Esophagus mucosa (tissue), 1 donor: ENCODE data around the gene IGF2R. TPM values are rescaled to one million over a fixed set of nuclear protein-coding genes. Genes with fewer than 3 reads are reported as not detected.

Experiments
- ATAC-seq: fragments of 200-7000 bp; cut with Tn5 transposase; one replicate; pipeline ENCODE4 v1.9.1; 2020
- total RNA-seq: library from RNA; stranded (reverse); gene quantifications from one replicate; pipeline ENCODE4 v1.2.4, GENCODE V29; 2023
- donor health status: DM: yes; HTN: yes; CAD: no.

Gene IGF2R
- total RNA-seq, 1 donor from 2014 or later: 53.5 TPM

DNA sequence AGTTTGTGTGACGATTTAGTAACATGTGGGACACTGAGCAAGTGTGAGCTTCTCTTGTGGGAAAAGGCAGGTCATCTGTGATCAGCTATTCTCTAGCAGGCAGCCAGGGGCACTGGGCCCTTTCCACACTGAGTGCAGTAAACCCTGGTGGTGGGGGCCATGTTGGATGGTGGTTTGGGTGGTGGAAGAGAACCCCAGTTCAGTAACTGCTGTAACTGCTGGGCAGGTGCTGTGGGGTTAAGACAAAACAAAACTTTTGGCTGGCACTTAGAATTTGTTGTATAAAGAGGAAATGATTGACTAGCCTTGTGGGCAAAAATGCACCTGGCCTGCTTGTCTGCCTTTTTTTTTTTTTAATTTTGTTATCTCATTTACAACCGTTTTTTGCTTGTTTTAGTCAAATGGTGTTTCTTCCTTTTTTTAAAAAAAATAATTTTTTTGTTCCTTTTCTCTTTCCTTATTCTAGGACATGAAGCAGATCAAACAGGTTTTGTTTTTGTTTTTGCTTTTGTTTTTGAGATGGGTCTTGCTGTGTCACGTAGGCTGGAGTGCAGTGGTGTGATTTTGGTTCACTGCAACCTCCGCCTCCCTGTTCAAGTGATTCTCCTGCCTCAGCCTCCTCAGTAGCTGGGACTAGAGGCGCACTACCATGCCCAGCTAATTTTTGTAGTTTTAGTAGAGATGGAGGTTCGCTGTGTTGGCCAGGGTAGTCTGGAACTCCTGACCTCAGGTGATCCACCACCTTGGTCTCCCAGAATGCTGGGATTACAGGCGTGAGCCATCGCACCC is 59.8 kb downstream of the IGF2R start:
- no peak for ATAC-seq

DNA sequence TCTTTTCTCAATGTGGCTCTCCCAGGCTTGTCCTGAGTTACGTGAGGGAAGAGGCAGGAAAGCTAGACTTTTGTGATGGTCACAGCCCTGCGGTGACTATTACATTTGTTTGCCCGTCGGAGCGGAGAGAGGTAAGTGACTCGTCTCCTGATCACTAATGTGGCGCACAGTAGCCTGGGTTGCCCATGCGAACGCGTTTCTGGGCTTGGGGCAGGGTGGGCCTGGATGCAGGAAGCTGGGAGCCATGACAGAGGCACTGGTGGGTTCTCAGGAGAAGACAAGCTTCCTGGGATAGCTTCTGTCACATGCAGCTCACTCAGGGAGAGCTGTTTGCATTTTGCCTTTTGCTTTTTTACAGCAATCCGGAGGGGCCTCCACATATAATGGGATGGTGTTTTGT is 60.6 kb downstream of the IGF2R start:
- ATAC-seq: no peak

DNA sequence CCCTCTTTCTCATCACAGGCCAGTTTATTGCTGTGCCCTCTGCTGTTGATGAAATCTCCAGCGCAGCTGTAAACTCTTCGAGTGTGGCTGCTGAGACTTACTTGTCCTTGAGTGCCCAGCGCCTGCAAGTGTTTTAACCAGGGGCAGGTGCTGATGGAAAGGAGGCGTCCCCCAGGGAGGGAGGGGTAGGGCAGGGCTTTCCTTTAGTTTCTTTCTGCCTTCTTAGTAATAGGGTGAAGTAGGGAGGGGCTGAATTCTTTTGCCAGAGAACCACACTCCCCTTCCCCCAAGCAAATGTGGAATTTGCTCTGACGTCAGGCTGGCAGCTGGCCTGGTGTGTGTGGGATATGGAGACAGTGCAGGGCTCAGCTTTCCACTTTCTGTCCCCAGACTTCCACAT is 61.2 kb downstream of the IGF2R start:
- peak; percentile 90 for ATAC-seq

DNA sequence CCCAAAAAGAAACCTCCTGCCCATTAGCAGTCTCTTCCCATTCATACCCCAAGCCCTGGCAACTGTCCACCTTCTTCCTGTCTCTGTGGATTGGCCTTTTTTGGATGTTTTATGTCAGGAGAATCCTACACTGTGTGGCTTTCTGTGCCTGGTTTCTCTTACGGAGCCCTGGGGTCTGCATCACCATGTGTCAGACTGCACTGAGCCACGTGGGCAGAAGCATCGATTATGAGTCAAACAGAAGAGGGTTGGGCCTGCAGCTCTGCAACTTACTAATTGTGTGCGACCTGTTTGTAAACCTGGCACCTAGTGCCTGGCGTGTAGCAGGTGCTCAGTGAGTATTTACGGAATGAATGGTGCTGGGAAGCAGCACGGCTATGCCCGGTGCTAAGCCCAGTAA is 62.6 kb downstream of the IGF2R start:
- ATAC-seq: peak; percentile 68

DNA sequence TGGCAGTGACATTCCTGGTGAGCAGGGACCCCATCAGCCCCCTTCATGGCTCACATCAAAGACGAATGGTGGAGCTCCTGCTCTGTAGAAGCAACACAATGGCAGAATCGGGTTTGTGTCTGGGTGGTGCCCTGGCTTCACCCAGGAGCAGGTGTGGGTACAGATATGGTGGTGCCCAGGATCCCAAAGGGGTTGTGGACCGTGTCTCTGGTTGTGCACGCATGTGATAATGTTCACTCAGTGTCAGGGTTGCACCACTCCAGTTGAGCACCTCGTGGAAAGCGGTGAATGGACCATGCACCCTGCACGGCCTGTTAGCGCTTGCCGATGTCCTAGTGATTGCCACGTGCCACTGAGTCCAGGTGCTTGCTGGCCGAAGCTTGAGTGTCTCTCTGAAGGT is 63.0 kb downstream of the IGF2R start:
- no peak for ATAC-seq

DNA sequence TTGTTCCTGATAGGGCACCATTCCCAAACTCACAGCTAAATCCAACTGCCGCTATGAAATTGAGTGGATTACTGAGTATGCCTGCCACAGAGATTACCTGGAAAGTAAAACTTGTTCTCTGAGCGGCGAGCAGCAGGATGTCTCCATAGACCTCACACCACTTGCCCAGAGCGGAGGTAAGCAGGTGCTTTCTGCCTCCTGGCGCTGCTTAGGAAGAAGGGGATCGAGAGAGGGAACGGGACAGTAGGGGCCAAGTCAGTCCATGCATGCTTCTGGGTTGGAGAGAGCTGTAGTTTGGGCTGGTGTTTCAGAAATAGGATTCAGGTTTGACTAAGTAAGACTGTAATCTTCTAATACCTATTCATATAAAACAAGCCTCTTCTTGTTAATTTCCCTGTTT is 63.7 kb downstream of the IGF2R start:
- ATAC-seq: no peak

DNA sequence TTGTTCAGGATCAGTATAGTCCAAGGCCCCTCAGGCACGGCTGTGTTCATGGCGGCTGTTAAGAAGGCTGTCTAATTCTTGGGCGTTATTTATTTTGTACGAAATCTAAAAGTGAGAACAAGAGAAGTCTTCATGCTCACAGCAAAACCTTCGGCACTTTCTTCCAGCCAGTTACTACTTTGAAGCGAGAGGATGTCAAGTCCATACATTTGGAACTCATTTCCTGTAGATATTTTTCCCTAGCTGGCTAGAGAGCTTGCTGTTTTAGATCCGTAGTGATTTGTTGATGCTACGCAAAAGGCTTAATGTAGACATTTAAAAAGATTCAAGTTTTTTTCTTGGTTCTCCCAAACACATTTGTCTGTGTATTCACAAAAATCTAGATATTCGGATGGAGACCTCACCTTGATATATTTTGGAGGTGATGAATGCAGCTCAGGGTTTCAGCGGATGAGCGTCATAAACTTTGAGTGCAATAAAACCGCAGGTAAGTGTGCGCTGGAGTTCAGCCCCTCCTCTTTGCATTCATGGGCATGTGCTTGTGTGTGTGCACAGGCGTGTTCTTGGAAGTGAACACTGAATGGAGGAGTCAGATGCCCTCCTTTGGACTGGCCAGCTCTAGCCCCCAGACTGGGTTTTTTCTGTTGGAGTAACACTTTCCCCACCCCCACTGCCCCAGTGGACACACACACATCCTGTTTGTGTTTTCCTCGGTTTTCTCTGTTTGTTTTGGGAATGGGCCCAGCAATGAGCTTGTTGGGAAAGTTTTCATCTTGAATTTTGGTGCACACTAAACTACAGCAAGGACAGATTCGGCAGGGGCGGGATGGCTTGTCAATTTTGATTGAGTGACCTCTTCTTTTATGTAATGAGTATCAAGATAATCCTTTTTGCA is 65.4 kb downstream of the IGF2R start:
- ATAC-seq: no peak

DNA sequence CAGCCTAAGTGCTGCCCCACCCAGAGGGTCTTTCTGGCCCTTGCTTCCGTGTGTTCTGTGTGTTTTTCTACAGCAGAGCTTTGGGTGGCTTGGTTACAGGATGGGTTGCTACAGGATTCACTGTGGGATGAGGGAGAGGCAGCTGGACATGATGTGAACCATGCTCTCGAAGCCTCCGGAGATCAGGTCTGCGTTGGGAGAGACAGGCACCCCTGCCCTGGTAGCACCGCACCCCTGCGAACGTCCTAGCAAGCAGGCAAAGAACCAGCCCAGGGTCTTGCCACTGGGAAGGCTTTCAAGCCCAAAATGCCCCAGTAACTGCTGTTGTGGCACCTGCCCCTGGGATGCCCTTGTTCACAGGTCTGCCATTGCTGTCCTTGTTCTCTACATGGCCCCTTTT is 66.4 kb downstream of the IGF2R start:
- ATAC-seq: no peak

DNA sequence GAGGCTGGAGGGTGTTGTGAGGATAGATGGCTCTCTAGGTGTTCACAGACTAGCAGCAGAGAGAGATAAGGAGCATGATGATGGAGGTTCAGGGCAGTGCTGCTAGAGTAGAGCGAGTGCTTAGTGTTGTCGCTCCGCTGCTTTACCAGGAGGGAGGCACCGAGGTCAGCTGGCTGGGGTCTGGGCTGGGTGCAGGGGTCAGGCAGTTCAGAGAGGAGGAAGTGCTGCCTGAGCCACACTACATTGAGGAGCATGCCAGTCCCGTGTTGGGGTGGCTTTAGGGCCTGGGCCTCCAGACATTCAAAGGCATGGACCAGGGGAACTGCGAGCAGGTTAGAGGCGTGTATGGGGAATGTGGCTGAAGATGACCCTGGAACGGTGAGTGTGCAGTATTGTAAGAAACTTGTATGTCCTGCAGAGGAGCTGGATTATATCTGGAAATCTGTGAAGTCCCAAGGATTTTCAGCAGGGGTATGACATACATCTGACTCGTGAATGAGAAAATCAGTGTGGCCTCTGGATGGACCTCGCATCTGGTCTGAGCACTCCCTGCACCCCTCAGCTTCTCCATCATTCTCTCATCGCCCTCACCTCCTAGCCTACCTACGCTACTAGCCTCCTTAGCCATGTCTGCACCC is 66.9 kb downstream of the IGF2R start:
- ATAC-seq: peak; percentile 6

DNA sequence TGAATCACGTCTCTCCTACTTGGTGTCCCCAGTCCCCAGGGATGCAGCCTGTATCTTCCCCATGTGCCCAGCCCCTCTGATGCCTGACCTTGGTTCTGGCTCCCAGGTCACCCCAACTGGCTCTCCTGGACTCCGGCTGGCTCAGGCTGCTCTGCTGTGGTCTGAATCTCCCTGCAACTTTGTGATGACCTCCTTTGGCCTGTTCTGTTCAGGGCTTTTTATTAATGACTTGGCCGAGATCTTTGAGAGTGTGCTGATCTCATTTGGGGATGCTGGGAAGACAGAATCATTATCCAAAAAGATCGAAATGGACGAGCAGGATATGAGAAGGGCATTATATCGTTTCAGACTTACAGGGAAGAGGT is 67.4 kb downstream of the IGF2R start:
- ATAC-seq: no peak

DNA sequence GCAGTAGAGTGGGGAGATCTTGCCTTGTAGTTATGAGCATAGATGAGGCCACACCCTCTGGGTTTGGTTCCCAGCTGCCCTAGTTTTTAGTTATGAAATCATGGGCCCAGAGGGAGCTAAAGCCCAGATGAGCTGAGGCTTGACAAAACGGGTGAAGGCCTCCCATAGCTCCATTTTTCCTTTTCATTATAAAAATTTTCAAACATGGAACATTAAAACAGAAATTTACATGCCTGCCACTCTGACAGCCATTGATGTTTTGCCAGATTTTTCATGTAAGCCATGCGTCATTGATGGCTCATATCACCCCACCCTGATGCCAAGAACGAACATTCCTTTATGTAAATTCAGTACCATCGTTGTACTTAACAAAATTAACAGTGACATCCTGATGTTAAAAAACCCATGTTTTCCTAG is 67.9 kb downstream of the IGF2R start:
- peak; percentile 70 for ATAC-seq

DNA sequence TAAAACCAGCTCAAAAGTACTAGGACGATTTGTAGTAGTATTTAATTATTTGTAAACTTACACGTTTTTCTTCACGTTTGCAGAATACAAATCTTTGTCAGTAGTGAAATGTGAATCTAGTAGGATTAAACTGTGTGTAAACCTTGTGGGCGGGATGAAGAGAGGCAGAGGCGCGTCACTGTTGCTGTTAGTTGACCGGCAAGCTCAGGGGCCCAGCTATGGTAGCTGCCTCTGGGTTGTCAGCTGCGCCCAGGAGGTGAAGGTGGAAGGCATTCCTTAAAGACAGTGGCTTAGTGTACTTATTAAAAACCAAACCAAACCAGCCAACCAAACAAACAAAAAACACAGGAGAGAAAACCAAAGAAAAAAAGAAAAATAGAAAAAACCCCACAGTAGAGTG is 69.6 kb downstream of the IGF2R start:
- no peak for ATAC-seq

DNA sequence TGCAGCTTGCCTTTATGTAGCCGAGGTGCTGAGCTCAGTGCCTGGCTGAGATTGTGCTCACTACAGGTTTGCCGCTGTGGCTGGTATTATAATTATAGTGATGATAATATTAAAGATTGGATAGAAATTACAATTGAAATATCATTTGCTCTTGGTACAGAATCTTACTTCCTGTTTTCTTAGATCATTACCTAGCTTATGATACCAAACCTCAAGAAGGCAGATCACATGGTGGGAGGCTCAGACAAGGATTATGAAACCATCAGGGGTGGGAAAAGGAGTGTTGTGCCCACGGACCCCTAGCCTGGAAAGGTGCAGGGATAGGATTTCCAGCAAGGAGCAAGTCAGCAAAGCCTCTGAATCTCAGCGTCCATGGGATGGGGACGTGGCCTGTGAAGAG is 70.6 kb downstream of the IGF2R start:
- no peak for ATAC-seq

DNA sequence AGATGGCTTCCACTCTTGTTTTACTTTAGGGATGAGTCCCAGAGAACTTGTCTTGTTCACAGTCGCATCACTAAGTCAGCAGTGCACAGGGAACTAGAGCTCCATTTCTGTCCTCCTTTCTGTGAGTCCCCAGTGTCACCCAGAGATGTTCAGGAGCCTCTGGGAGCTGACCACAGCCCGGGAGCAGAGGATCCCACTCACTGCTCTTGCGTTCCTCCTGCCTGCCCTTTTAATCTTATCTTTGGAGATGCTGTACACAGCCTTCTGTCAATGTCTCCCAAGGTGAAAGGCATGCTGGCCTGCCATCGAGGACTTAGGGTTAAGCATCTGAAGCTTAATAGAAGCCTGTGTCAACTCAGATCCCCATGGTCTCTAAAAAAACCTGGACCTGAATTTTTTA is 71.2 kb downstream of the IGF2R start:
- ATAC-seq: no peak

DNA sequence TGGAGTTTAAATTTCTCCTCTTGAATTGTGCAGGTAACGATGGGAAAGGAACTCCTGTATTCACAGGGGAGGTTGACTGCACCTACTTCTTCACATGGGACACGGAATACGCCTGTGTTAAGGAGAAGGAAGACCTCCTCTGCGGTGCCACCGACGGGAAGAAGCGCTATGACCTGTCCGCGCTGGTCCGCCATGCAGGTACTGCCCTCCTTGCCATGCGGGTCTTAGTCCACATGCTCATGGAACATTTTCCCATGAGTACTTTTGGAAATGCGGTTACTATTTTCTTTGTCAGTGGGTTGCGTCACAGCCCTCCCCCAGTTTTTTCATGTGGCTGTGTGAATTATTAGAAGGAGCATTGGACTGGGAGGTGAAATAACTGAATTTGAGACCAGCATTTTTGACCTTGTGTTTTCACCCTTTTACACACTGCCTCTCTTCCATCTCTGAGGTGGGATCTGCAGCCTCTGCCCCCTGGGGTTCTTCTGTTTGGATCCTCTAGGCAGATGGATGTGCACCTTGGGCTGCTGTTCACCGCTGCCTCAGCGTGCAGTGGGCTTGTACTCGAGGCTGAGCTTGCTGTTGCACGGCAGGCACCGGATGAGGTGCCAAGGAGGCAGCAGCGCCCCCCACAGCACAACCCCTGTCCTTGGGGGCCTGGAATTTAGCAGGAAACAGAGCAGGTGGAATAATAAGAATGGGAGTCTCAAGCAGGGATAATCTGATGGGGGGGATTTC is 71.8 kb downstream of the IGF2R start:
- no peak for ATAC-seq

DNA sequence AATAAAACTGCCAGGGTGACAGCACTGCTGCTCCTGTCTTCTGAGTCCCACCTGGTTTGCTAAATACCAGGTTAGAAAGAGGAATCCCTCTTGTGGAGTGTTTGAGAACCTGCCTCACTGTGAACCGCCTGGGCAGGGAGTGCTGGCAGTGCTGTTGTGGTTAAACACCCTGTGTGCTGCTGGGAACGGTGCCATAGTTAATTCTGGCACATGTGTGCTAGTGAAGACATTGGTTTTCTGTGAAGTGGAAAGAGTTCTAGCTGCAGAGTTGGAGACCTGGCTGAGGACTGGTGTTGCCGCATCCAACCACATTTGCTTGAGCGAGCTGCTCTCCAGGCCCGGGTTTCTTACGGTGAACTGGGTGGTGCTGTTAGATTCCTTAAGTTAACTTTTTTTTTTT is 72.7 kb downstream of the IGF2R start:
- peak; percentile 82 for ATAC-seq

DNA sequence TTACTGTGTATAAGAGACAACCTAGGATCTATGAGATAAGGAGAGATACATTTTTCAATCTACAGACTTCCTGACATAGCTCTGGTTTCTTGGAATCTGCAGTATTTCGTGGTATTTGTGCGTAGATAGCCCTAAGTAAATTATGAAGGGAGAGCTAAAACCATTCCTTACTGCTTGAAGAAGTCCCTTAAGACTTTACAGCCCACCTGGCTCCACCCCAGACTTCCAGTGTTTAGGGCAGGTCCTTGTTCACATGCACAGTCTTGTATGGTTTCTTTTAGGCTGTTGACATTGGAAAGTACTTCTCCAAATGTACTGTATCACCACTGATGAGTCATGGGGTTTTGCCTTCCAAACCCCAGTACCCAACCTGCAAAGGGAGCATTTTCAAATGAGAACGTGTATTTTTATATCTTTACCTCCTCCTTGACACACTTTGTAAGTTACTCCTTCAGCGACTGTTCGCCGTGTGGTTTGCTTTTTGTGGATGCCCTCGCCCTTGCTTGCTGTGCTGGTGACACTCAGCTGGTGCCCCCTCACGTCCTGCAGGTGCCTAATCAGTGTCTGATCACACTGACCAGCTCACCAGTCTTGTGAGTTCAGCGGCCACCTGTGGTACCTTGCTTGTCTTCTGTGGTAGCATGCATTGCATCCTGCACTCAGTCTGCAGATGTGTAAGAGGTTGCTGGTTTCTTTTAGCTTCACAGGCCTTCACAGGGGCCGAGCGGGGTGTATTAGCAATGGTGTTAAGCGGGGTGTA is 73.3 kb downstream of the IGF2R start:
- ATAC-seq: peak; percentile 85

DNA sequence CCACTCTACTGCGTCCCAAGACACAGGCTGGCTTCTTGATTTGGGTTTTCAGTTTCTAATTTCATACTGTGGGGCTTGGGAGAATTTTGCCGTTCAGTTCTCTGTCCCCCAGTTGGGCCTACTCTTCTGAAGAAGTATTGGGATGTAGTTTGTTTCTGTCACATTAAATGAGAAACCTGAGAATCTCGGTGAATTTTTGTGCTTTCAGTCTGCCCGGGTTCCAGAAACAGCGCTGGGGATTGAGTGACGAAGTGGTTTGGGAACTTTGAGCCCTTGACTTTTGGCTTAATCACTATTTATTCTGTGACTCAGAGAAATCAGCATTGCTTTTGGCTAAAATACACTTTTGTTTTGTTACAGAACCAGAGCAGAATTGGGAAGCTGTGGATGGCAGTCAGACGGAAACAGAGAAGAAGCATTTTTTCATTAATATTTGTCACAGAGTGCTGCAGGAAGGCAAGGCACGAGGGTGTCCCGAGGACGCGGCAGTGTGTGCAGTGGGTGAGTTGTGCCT is 74.0 kb downstream of the IGF2R start:
- peak; percentile 49 for ATAC-seq

DNA sequence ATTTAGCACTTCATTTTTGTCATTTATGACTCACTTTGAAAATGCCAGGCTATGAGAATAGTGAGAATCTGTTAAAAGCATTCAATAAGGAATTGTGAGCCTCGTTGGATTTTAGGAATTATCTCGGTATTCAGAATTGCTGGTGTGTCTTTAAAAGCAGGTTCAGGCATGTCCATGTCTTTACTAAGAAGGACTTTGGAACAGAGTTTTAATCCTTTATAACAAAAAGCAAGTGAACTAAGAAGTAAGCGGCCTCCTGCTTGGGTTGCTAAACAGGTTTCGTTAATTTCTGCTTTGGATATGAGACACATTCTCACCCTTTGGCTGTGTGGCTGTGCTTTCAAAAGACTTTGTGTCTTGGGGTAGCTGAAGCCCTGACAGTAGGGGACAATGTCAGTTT is 74.9 kb downstream of the IGF2R start:
- peak; percentile 72 for ATAC-seq

DNA sequence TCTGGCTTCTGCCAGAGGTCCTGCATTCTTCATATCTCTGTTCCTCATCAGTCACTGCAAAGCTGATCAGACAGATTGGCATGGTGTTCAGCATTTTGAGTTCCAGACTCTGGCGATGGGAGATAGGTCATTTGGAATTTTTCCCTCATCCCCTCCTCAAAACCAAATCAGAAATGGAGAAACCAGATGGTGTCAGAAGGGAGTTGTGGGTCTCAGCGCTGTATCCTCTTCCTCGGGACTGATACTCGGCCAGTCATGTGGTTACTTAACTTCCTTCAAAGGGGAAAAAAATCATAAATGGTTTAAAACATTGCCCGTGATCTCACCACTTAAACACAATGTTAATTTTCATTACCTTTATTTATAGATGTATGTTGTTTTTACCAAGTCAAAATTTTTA is 75.8 kb downstream of the IGF2R start:
- no peak for ATAC-seq

DNA sequence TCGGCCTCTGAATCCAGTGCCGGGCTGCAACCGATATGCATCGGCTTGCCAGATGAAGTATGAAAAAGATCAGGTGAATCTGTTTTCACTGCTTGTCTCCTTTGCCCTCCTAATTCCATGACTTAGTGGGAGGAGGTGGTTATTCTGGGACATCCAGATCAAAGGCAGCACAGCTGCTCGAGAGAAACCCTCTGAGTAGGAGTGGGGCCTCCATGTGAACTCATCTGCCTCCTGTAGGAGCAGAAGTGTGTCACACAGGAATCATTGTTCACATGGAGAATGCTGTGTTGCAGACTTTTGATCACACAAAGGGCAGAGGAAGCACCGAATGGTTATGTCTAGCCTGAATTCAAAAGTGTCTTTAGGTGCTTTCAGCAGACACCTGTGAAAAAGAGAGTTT is 79.6 kb downstream of the IGF2R start:
- ATAC-seq: no peak

DNA sequence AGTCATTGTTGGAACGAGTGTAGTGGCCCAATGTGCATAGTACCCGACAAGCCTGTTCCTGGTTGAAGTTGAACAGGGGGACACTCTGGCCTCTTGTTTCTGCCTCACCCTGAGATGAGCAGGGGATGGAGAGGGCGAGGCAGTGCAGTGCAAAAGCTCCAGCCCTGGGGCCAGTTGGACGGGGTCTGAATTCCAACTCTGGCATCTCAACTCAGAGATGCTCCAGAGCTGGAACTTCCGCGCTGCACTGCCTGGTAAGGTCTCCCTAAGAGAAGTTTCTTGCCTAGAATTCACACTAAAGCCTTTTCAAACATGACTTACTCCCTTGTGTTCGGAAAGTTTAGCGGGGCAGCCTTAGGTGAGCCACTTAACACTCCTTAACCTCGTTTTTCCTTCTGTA is 80.5 kb downstream of the IGF2R start:
- ATAC-seq: no peak
